GM21529 (cell line): ENCODE measurements around the gene PPARA.

Experiments
- ATAC-seq: cut with Tn5 transposase; IDR thresholded peaks from one replicate; pipeline ENCODE4 v1.9.1; 2021; ENCODE audit not compliant: unreplicated experiment

PPARA gene

DNA sequence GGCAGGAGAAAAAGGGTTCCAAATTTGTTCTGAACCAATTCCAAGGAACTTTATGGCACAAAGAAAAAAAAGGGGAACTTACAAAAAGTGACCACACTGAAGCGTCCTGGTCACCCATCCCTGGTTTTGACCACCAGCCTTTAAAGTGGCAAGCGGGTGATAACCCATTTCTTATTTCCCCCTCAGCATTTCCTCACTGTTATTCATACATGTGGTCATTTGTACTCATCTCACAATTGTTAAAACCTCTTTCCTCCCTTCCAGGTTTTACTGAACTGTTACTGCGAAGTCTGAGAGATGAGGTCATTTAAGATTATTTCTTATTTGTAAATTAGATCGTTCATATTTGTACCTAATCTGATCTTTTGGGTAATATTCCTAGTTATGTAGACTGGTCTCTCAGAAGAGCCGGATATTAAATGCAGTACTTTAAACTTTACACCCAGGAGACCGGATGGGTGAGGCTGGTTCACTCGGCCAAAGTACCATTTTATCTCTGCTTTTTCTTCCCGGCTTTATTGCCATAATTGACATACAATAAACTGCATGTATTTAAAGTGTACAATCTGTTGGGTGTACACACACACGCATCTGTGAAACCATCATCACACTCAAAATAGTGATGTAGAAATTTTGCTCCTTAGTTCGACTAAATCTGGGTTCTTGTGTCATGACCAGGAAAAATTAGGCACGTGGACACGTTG is 52.7 kb downstream of the PPARA start:
- no peak for ATAC-seq

- no peak for ATAC-seq
Measured at GRCh38 chr22:46203601-46203980, 53.3 kb downstream of the PPARA start.

DNA sequence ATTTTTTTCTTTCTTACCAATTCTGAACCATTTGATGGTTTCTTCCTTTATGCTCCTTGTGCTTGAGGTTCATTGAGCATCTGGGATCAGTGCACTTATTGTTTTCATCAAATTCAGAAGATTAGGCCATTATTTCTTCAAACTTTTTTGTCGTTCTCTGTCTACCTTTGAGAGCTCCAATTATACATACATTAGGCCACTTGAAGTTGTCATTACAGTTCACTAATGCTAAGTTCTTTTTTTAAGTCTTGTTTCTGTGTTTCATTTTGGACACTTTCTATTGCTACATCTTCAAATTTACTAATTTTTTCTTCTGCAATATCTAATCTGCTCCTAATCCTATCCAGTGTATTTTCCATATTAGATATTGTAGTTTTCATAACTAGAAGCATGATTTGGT is 58.9 kb downstream of the PPARA start:
- no peak for ATAC-seq

DNA sequence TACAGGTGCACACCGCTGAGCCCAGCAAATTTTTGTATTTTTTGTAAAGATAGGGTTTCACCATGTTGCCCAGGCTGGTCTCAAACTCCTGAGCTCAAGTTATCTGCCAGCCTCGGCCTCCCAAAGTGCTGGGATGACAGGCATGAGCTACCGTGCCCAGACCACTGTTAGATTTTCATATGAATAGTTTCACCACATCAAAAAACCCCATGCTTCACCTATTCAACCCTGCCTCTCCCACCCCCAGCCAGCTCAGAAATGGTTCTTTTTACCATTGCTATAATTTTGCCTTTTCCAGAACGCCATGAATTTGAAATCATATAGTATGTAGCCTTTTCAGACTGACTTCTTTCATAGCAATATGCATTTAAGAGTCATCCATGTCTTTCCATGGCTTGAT is 61.9 kb downstream of the PPARA start:
- ATAC-seq = no peak

- ATAC-seq = no peak
Measured at GRCh38 chr22:46213052-46213451, 62.7 kb downstream of the PPARA start.

DNA sequence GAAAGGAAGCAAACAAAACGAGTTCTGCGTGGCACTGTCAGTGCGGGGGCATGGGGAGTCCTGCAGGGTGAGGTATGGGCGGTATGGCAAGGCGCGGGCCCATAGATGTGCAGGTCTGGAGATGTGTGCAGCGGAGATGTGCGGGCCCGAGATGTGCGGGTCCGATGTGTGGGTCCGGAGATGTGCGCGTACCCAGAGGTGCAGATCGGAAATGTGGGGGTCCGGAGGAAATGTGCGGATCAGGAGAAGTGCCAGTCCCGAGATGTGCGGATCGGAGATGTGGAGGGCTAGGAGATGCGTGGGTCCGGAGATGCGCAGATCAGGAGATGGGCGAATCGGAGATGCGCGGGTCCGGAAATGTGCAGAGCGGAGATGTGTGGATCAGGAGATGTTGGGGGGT is 63.8 kb downstream of the PPARA start:
- ATAC-seq = no peak

- ATAC-seq = no peak
Measured at GRCh38 chr22:46214616-46215015, 64.3 kb downstream of the PPARA start.

GRCh38 chr22:46219636-46220035 is 69.3 kb downstream of the PPARA start:
- no peak for ATAC-seq

- no peak for ATAC-seq
Measured at GRCh38 chr22:46220921-46221320, 70.6 kb downstream of the PPARA start.

- no peak for ATAC-seq
Measured at GRCh38 chr22:46224044-46224897, 73.9 kb downstream of the PPARA start.

GRCh38 chr22:46224898-46225290 is 74.6 kb downstream of the PPARA start:
- no peak for ATAC-seq

GRCh38 chr22:46225631-46226030 is 75.3 kb downstream of the PPARA start:
- no peak for ATAC-seq

GRCh38 chr22:46226577-46226976 is 76.3 kb downstream of the PPARA start:
- ATAC-seq = no peak

GRCh38 chr22:46229701-46230100 is 79.4 kb downstream of the PPARA start:
- ATAC-seq = no peak

DNA sequence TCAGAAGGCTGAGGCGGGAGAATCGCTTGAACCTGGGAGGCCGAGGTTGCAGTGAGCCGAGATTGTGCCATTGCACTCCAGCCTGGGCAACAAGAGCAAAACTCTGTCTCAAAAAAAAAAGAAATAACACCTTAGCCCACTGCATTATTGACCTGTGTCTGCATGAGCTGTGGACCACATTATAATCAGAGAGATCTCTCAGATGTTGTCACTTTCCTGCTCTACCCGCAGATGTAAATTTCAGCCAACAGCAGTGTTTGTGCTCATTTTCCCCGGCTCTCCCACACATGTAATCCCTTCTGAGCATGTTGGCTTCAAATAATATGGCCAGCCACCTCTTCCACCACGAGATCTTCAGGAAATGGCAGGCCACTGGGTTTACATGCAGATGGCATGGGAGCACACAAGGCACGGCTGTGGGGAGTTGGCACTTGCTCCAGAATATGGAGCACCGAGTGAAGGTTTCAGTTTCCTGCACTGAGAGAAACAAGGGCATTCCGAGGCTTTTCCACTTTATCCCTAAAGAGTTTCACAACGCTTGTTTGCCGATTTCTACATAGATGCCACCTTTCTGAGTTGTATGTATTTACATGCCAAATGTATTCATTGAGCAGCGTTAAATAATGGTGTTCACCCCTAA is 80.1 kb downstream of the PPARA start:
- ATAC-seq = no peak

- ATAC-seq = no peak
Measured at GRCh38 chr22:46233231-46233630, 82.9 kb downstream of the PPARA start.

GRCh38 chr22:46234969-46235368 is 84.6 kb downstream of the PPARA start:
- no peak for ATAC-seq

- no peak for ATAC-seq
Measured at GRCh38 chr22:46237453-46238124, 87.3 kb downstream of the PPARA start.

DNA sequence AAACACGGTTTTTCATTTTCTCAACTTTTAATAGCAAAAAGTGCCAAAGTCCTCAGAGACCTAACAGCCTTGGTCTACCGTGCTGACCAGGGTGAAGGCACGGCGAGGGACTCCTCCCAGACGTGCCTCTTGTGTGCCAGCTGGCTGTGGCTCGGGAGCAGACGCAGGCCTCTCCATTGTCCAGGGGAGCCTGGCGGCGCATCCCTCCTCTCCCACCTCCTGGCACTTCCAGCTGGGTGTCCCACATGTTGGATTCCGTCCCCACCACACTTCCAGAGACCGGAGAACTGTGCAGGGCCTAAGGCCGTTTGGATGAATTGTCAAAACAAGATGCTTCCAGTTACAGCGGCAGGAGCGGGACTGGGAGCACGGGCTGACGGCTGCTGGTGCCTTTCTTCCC is 88.2 kb downstream of the PPARA start:
- ATAC-seq = no peak

DNA sequence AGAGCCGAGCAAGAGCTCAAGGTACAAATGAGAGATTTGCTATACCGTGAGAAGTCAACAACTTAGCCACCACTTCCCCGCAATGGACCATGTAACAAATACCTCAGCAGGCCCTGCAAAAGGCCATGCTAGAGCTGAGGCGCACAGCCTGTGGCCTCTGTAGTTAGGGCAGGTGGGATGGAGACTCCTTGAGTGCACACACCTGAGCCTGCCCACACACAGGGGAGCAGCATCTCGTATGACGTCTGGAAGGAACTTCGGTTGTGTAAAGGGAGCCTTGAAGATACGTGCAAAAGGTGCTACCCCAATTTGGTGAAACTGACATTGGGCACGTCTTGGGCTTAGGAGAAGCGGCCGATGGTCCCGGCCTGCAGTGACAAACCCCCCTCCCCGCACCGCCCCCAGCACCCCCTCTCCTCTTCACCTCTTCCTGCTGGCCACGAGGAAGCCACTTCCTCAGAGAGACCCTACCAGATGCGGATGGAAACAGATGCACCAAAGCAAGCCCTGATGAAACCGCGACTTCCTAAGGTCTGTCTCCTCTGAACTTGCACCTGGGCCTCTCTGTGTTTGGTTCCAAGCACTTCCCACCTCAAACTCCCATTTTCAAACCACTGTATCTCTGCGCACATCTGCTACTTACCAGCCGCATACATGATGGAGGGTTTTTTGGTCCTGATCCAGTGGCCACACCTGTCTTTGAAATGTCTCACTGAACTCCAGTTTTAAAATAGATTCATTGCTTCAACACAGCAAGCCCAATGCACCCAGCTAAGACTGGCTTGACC is 89.1 kb downstream of the PPARA start:
- no peak for ATAC-seq

GRCh38 chr22:46240073-46240472 is 89.7 kb downstream of the PPARA start:
- no peak for ATAC-seq
